Vagina (tissue), 2 donors: ENCODE measurements around the gene DGKH.
A peak's percentile ranks its signal among the peaks of the same experiment; 100 is the strongest.

Experiments used
- CTCF ChIP-seq, 3 experiments: fragments of 450-650 bp in 2 of 3; fragments of 200-600 bp in 1 of 3; sonication (generic) in 1 of 3; IDR thresholded peaks; one replicate each; pipeline ENCODE4 v1.5.1; 2017 to 2019; ENCODE audit warnings: antibody characterized with exemption in 3 of 3, mild to moderate bottlenecking in 2 of 3, moderate library complexity in 2 of 3
- POLR2AphosphoS5 ChIP-seq, 2 donors: sonication (generic); formaldehyde crosslinking; IDR thresholded peaks; one replicate each; pipeline ENCODE4 v1.9.0; 2017; ENCODE audit warnings: antibody characterized with exemption in 2 of 2, mild to moderate bottlenecking in 2 of 2, low read depth in 1 of 2; ENCODE audit not compliant: insufficient read depth in 1 of 2

GRCh38 chr13:42110410-42111155 is 62.1 kb downstream of the DGKH start:
- peak; percentile 73 to 92 (median 78) for TF ChIP-seq CTCF (IDR thresholded peaks at IDR 0.05)
- peak in 1 of 2 donors; percentile 34 for TF ChIP-seq POLR2AphosphoS5 (IDR thresholded peaks at IDR 0.05; ENCODE audit: insufficient read depth in 1 of 2, low read depth in 1 of 2)
